AG04450 (cell line): ENCODE results near the gene USO1. TPM values are rescaled to one million over a fixed set of nuclear protein-coding genes. Genes with fewer than 3 reads are reported as not detected.

Source experiments
- CTCF ChIA-PET: fragments of 300-600, 350-600 bp; formaldehyde crosslinking; extraction: SDS; loops from one replicate; lab custom pipeline; 2022; ENCODE audit warnings: antibody characterized with exemption, inconsistent platforms; lab: Charles Lee
- POLR2A ChIA-PET: fragments of 350-600 bp; formaldehyde crosslinking; extraction: SDS; loops from one replicate; lab custom pipeline; 2021; ENCODE audit warnings: antibody characterized with exemption, inconsistent platforms; lab: Yijun Ruan, JAX
- DNase-seq: peaks from one replicate; pipeline ENCODE4 v3.0.0-alpha.2; 2011; ENCODE audit warnings: low read depth, low spot score
- H3K27ac ChIP-seq: one replicate; pipeline ENCODE4 v1.5.1; 2012; ENCODE audit warnings: low read depth, low read length, control low read depth
- H3K27me3 ChIP-seq: one replicate; pipeline ENCODE4 v1.6.0; 2012; ENCODE audit warnings: low read length; ENCODE audit not compliant: control insufficient read depth, insufficient read depth
- H3K4me3 ChIP-seq: 2 replicates; pipeline ENCODE4 v1.5.1; 2011; ENCODE audit warnings: mild to moderate bottlenecking, low read depth, low read length, control low read depth
- H3K9me3 ChIP-seq: 2 replicates; pipeline ENCODE4 v1.5.1; 2012; ENCODE audit warnings: low read length; ENCODE audit not compliant: control insufficient read depth, insufficient read depth
- CTCF ChIP-seq: IDR thresholded peaks from 2 replicates; pipeline ENCODE4 v1.5.1; 2011; ENCODE audit warnings: low read depth, low read length, control low read depth, inconsistent platforms
- polyA plus RNA-seq: library from polyadenylated mRNA; depleted of rRNA; stranded (reverse); fragments of >200 nt; gene quantifications from 2 replicates; pipeline ENCODE4 v1.2.3, GENCODE V29; 2011

The USO1 gene
- polyA plus RNA-seq, 1 experiment: 142 TPM

- H3K9me3 ChIP-seq: no peaks in the 10 kb centered on the region
- H3K27me3 ChIP-seq: no peaks in the 10 kb centered on the region
- TF ChIP-seq CTCF: no peak
- CTCF ChIA-PET: interaction anchor here (1.3 kb wide), 1 partner anchor 118 kb away, joined by 5 read pairs; no protein-coding TSS in a partner anchor
- DNase-seq: no peak
- H3K4me3 ChIP-seq: no peak overlapping the region
- POLR2A ChIA-PET: no interaction called here
- H3K27ac ChIP-seq: no peak overlapping the region
These were observed 117.5 kb downstream of the USO1 start for GRCh38 chr4:75841641-75842520.

GRCh38 chr4:75843596-75843995, 119.2 kb downstream of the USO1 start:
- Histone ChIP-seq H3K27me3 (no peaks in the 10 kb centered on the region), H3K27ac (peak overlapping the region; percentile 96), H3K4me3 (no peak overlapping the region), H3K9me3 (no peaks in the 10 kb centered on the region)
- no peak for TF ChIP-seq CTCF
- no peak for DNase-seq
- CTCF ChIA-PET: interaction anchor here (1.0 kb wide), 1 partner anchor 120 kb away, joined by 3 read pairs; the partner anchor contains the start of gene USO1
- POLR2A ChIA-PET: interaction anchor here (2.0 kb wide), 1 partner anchor 119 kb away, joined by 8 read pairs; the partner anchor contains the start of gene USO1

GRCh38 chr4:75844151-75844662, 119.8 kb downstream of the USO1 start:
- CTCF ChIA-PET: interaction anchor here (1.0 kb wide), 1 partner anchor 120 kb away, joined by 3 read pairs; the partner anchor contains the start of gene USO1

GRCh38 chr4:75845992-75846391, 121.6 kb downstream of the USO1 start:
- peak overlapping the region; percentile 39 for H3K27ac ChIP-seq
- POLR2A ChIA-PET: no interaction called here
- H3K9me3 ChIP-seq: no peaks in the 10 kb centered on the region
- no peak overlapping the region for H3K4me3 ChIP-seq
- H3K27me3 ChIP-seq: no peaks in the 10 kb centered on the region
- no peak for DNase-seq
- no peak for TF ChIP-seq CTCF
- CTCF ChIA-PET: interaction anchor here (1.2 kb wide), 1 partner anchor 70 kb away, joined by 3 read pairs; no protein-coding TSS in a partner anchor

More at GRCh38 chr4:75844151-75844662, 119.8 kb downstream of the USO1 start:
- H3K27ac ChIP-seq: peak overlapping the region; percentile 96
- H3K27me3 ChIP-seq: no peaks in the 10 kb centered on the region
- no peak overlapping the region for H3K4me3 ChIP-seq
- TF ChIP-seq CTCF: no peak
- H3K9me3 ChIP-seq: no peaks in the 10 kb centered on the region
- peak; percentile 88 for DNase-seq
- POLR2A ChIA-PET: interaction anchor here (2.0 kb wide), 1 partner anchor 120 kb away, joined by 8 read pairs; the partner anchor contains the start of gene USO1
